ENCODE measurements around the gene LSP1. TPM values are rescaled to one million over a fixed set of nuclear protein-coding genes. Genes with fewer than 3 reads are reported as not detected.
"Not testable (repeated sequence)": the region's sequence is repeated elsewhere in the genome, so short reads cannot be mapped to it uniquely, and the experiment has no call there.

The LSP1 gene
- polyA plus RNA-seq, 3 donors from 2014 or later = 437 to 767 (median 593) TPM

DNA sequence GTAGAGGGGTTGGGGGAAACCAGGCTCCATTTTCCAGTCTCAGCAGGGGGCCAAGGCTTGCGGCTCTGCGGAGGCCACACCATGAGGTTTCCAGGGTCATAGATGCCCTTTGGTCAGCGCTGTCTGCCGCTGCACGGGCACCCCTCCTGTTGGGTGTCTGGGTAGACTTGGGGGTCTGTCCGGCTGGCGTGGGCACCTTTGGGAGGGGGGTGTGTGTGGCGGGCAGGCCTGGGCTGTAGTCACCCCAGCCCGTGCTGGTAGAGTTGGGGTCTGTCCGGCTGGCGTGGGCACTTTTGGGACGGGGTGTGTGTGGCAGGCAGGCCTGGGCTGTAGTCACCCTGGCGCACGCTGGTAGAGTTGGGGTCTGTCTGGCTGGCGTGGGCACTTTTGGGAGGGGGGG, 18.6 kb downstream of the LSP1 start:
- H3K27ac Mint-ChIP-seq = peak overlapping the region; percentile 53 to 96 (median 92)
- peak overlapping the region; percentile 20 to 89 (median 85) for H3K4me3 Mint-ChIP-seq
- H3K27me3 Mint-ChIP-seq (ENCODE audit: low read depth in 3 of 3) = peaks cover 2 to 13% (median 12%) of the 10 kb centered on the region in 3 donors
- no peak for DNase-seq
- H3K4me1 Mint-ChIP-seq = peaks cover 56 to 74% of the 10 kb centered on the region in 2 donors
- H3K36me3 Mint-ChIP-seq = no peaks in the 10 kb centered on the region
- no peaks in the 10 kb centered on the region for H3K9me3 Mint-ChIP-seq

GRCh38 chr11:1872267-1872985, 19.5 kb downstream of the LSP1 start:
- no peak for DNase-seq
- peaks cover 2 to 12% (median 12%) of the 10 kb centered on the region in 3 donors for H3K27me3 Mint-ChIP-seq (ENCODE audit: low read depth in 3 of 3)
- peak overlapping the region; percentile 20 to 89 (median 59) for H3K4me3 Mint-ChIP-seq
- H3K36me3 Mint-ChIP-seq = no peaks in the 10 kb centered on the region
- peak overlapping the region; percentile 59 to 89 (median 77) for H3K27ac Mint-ChIP-seq
- peaks cover 56 to 72% of the 10 kb centered on the region in 2 donors for H3K4me1 Mint-ChIP-seq
- H3K9me3 Mint-ChIP-seq = no peaks in the 10 kb centered on the region

DNA sequence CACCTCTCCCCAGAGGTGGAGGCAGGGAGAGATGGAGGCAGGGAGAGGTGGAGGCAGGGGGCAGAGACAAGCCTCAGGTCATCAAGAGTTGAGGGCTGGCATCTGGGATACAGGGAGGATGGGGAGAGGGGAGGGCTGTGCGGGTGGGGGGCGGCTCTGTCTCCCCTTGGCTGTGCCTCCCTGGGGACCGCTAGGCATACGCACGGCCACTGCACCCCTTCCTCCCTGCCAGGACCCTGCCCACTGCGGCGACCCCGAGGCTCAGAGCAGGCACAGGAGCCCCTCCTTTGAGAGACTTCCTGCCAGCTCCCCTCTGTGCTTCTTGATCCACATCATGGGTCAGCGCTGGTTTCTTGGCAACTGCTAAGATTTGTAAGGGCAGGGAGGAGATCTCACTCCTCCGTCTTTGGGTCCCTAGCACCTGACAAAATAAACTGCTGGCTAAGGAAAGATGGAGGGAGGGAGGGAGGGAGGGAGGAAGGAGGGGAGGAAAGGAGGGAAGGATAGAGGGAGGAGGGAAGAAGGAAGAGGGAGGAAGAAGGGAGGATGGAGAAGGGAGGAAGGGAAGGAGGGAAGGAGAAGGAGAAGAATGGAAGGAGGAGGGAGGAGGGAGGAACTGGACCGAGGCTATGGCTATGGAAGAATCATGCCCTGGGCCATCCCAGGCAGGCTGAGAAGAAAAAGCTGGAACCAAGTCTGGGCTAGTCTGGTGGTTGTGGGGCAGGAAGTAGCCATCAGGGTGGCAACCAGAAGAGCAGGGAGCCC, 20.3 kb downstream of the LSP1 start:
- peak overlapping the region in 3 of 5 donors; percentile 27 to 59 (median 53) for H3K4me3 Mint-ChIP-seq
- no peaks in the 10 kb centered on the region for H3K9me3 Mint-ChIP-seq
- H3K27me3 Mint-ChIP-seq (ENCODE audit: low read depth in 3 of 3) = peaks cover 2 to 12% (median 12%) of the 10 kb centered on the region in 3 donors
- peaks cover 51 to 72% of the 10 kb centered on the region in 2 donors for H3K4me1 Mint-ChIP-seq
- H3K27ac Mint-ChIP-seq = peak overlapping the region; percentile 49 to 89 (median 79)
- H3K36me3 Mint-ChIP-seq = no peaks in the 10 kb centered on the region
- DNase-seq = no peak

DNA sequence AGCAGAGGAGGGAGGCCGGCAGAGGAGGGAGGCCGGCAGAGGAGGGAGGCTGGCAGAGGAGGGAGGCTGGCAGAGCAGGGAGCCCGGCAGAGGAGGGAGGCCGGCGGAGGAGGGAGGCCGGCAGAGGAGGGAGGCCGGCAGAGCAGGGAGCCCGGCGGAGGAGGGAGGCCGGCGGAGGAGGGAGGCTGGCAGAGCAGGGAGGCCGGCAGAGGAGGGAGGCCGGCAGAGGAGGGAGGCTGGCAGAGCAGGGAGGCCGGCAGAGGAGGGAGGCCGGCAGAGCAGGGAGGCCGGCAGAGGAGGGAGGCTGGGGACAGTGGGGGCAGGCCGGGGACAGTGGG, 20.9 kb downstream of the LSP1 start:
- not testable (repeated sequence) for DNase-seq

DNA sequence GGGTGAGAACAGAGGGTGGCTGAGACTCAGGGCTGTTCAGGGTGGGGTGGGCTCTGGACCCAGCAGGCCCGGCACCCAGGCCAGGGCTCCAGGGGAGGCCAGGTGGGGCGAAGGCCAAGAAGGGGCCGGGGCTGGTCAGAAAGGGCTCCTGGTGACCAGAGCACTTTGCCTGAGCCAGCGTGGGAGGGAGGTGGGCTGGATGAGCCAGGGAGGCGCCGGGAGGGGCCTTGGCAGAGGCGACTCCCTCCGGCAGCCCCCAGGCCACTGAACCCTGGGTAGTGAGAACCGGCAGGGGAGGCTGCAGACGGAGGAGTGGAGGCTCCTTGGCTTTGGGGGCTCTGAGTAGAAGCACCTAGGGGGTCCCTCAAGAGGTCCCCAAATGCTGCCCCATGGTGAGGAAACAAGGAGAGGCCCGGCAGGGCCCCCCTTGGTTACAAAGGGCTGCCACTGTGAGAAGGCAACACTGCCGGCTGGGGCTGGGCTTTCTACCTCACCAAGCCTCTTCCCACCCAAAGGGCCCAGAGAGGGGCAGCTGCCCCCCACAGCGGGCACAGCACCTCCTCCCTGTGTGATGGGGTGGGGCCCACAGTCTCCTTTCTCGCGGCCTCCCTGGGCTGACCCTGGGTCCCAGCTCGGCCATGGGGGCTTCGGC, 21.7 kb downstream of the LSP1 start:
- DNase-seq; H3K4me3 Mint-ChIP-seq; H3K27me3 Mint-ChIP-seq (ENCODE audit: low read depth in 3 of 3); H3K36me3 Mint-ChIP-seq; H3K9me3 Mint-ChIP-seq: not testable (repeated sequence)
- Mint-ChIP-seq H3K27ac (peak overlapping the region in 1 of 6 donors; percentile 40), H3K4me1 (peaks cover 42 to 67% of the 10 kb centered on the region in 2 donors)

More for the DNA sequence above, 20.9 kb downstream of the LSP1 start:
- H3K36me3 Mint-ChIP-seq, H3K9me3 Mint-ChIP-seq: not testable (repeated sequence)
- peak overlapping the region in 3 of 6 donors; percentile 40 to 84 (median 57) for H3K27ac Mint-ChIP-seq
- H3K4me1 Mint-ChIP-seq = peaks cover 50 to 71% of the 10 kb centered on the region in 2 donors
- peaks cover 2 to 12% (median 12%) of the 10 kb centered on the region in 3 donors for H3K27me3 Mint-ChIP-seq (ENCODE audit: low read depth in 3 of 3)
- peak overlapping the region in 2 of 5 donors; percentile 27 to 53 for H3K4me3 Mint-ChIP-seq

GRCh38 chr11:1875093-1875850, 22.4 kb downstream of the LSP1 start:
- Mint-ChIP-seq H3K4me3 (peak overlapping the region in 4 of 5 donors; percentile 14 to 62 (median 26)), H3K36me3 (no peaks in the 10 kb centered on the region), H3K27me3 (ENCODE audit: low read depth in 3 of 3) (peaks cover 0 to 8% (median 7%) of the 10 kb centered on the region in 3 donors), H3K9me3 (no peaks in the 10 kb centered on the region), H3K27ac (peak overlapping the region in 5 of 6 donors; percentile 74 to 90 (median 80)), H3K4me1 (peaks cover 35 to 63% of the 10 kb centered on the region in 2 donors)
- DNase-seq = no peak

- DNase-seq; H3K27me3 Mint-ChIP-seq (ENCODE audit: low read depth in 3 of 3); H3K36me3 Mint-ChIP-seq; H3K9me3 Mint-ChIP-seq; H3K4me3 Mint-ChIP-seq: not testable (repeated sequence)
- H3K4me1 Mint-ChIP-seq = peaks cover 29 to 62% of the 10 kb centered on the region in 2 donors
- peak overlapping the region in 2 of 6 donors; percentile 21 to 29 for H3K27ac Mint-ChIP-seq
Observed at GRCh38 chr11:1875851-1876301, 23.0 kb downstream of the LSP1 start.

- Mint-ChIP-seq H3K4me1 (peaks cover 23 to 60% of the 10 kb centered on the region in 2 donors), H3K36me3 (no peaks in the 10 kb centered on the region), H3K27ac (peak overlapping the region in 2 of 6 donors; percentile 29 to 36), H3K27me3 (ENCODE audit: low read depth in 3 of 3) (peaks cover 0 to 5% (median 4%) of the 10 kb centered on the region in 3 donors), H3K4me3 (no peak overlapping the region), H3K9me3 (no peaks in the 10 kb centered on the region)
- DNase-seq = no peak
Observed at GRCh38 chr11:1876361-1877063, 23.6 kb downstream of the LSP1 start.

DNA sequence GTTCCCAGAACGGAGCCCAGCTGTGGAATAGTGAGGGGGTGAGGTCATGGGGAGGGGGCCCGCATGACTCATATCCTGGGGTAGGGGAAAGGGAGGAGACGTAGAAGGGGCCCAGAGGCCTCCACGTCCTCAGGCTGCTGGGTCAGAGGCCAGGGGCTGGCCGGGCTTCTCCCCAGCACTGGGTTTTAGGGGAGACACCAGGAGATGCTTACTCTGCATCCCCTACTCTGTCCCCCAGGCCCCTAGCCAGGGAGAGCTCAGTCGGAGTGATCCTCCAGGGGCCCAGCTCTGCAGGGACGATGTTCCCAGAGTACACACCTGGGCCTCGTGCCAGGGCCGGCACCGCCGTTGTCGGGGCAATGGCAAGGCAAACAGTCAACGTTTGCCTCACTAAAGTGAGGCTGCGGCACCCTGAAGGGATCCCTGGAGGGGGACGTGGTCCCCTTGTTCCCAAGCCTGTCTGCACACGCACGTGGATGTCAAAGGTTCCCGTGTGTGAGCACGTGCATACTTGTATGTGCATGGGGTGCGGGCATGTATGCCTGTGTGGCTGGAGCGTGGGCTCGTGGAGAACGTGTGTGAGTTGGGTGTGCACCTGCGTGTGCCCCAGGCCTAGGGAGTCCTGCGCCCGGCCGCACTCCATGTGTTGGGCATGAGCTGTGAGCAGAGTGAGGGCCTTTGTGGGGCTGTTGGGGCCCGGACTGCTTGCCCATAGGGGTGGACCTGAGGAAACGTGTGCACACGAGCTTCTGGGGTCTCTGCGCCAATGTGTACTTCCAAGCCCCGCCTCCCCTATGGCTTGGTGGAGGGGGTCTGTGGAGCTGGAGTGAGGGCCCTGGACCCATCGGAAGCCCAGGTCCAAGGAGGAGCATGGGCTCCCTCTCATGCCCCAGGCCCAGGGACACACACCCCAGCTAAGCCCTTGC, 24.6 kb downstream of the LSP1 start:
- DNase-seq = no peak
- H3K27me3 Mint-ChIP-seq (ENCODE audit: low read depth in 3 of 3) = peaks cover 0 to 3% (median 1%) of the 10 kb centered on the region in 3 donors
- peaks cover 14 to 53% of the 10 kb centered on the region in 2 donors for H3K4me1 Mint-ChIP-seq
- H3K4me3 Mint-ChIP-seq = no peak overlapping the region
- no peaks in the 10 kb centered on the region for H3K9me3 Mint-ChIP-seq
- no peaks in the 10 kb centered on the region for H3K36me3 Mint-ChIP-seq
- peak overlapping the region in 4 of 6 donors; percentile 34 to 74 (median 48) for H3K27ac Mint-ChIP-seq

DNA sequence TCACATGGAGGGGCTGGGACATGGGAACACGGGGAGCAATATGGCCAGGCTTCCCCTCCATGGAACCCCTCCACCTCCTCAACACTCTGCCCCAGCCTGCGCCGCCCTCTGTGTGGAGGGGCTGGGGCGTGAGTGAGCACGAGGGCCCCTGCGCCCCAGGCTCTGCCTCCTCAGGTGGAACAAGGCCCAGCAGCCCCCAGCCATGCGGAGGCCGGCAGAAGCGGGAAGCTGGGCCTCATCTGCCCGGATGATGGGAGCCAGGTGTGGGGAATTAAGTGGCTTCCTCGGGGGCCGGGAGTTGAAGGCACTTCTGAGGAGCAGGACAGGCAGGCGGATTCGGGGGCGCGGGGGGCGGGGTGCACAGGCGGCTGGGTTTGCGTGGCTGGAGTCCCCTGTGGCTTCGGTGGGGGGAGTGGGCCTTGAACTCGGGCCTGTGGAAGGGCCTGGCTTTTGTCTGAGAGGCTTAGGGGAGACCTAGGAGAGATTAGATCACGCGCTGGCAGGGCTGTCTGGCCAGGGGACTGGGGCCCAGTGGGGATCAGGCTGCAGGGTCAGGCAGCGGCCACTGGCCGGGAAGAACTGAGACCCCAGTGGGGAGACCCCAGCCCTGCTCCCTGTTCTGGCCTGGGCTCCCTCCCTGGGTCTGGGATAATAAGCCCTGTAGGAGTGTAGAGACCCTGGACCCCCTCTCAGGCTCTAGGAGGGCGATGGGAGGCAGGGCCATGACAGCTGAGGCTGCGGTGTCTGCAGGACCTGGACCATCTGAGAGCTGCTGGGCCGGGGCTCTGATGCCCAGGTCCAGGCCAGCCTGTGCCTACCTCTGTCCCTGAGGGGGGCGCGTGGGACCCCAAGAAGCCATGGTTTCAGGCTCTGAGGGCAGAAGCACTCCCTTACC, 25.5 kb downstream of the LSP1 start:
- H3K27ac Mint-ChIP-seq = no peak overlapping the region
- H3K36me3 Mint-ChIP-seq = no peaks in the 10 kb centered on the region
- peaks cover 0 to 2% (median 1%) of the 10 kb centered on the region in 3 donors for H3K27me3 Mint-ChIP-seq (ENCODE audit: low read depth in 3 of 3)
- H3K4me1 Mint-ChIP-seq = peaks cover 7 to 47% of the 10 kb centered on the region in 2 donors
- DNase-seq = no peak
- no peak overlapping the region for H3K4me3 Mint-ChIP-seq
- no peaks in the 10 kb centered on the region for H3K9me3 Mint-ChIP-seq

DNA sequence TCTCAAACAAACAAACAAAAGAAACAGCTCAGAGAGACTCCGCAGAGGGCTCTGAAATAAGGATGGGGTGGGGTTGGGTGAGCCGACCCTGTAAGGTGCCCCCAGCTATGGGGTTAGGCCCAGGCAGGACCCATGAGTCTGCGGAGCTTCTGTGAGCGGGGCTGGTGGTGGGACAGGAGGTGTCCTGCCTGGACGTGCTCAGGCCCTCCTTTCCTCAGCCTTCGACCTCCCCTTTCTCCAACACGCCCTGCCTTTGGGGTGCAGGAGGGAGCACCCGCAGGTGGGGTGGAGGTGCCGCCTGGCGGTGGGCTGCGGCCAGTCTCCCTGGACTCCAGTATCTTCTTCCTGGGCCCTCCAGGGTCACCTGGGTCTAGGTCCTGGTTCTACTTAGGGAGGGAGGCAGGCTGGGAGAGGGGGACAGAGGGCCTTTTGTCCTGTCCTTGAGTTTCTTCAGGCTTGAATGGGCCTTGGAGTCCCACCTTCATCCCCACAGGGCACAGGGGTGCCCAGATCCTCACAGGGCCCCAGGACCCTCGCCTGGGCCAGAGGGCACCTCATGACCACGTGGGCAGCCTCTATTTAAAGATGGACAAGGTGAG, 26.6 kb downstream of the LSP1 start:
- Mint-ChIP-seq H3K27me3 (ENCODE audit: low read depth in 3 of 3) (peaks cover 0 to 1% (median 0%) of the 10 kb centered on the region in 3 donors), H3K4me3 (no peak overlapping the region), H3K36me3 (no peaks in the 10 kb centered on the region), H3K4me1 (peaks cover 7 to 43% of the 10 kb centered on the region in 2 donors), H3K9me3 (no peaks in the 10 kb centered on the region), H3K27ac (peak overlapping the region in 3 of 6 donors; percentile 18 to 89 (median 72))
- DNase-seq = no peak

Measured in immature natural killer cell (primary cell).